SK-N-SH (cell line): ENCODE results near the gene UNC13D. TPM values are rescaled to one million over a fixed set of nuclear protein-coding genes. Genes with fewer than 3 reads are reported as not detected.

ENCODE experiments used
- CTCF ChIA-PET: fragments of 300-600, 350-600 bp; formaldehyde crosslinking; extraction: SDS; loops from one replicate; lab custom pipeline; 2021; lab: Yijun Ruan, JAX
- POLR2A ChIA-PET: fragments of 350-600 bp; sonication (Branson Sonifier 250); formaldehyde crosslinking; extraction: SDS; loops from one replicate; lab custom pipeline; 2020; ENCODE audit warnings: antibody characterized with exemption, inconsistent platforms; lab: Yijun Ruan, JAX
- DNase-seq: peaks from one replicate; pipeline ENCODE4 v3.0.0; 2012
- H2AFZ ChIP-seq: fragments of 200-600 bp; sonication (generic); 2 replicates; pipeline ENCODE4 v1.8.1; 2016; ENCODE audit warnings: antibody characterized with exemption, mild to moderate bottlenecking, low read depth
- H3F3A ChIP-seq: fragments of 200-600 bp; sonication (generic); replicated peaks from 2 replicates; pipeline ENCODE3; 2016; ENCODE audit warnings: antibody characterized with exemption, mild to moderate bottlenecking; ENCODE audit not compliant: insufficient read depth
- H3K27ac ChIP-seq, 2 experiments: fragments of 200-500 bp in 1 of 2; fragments of 200-600 bp in 1 of 2; sonication (Bioruptor generic) in 1 of 2; sonication (generic), shearing (Covaris generic) in 1 of 2; 2 replicates each; pipeline versions ENCODE4 v1.5.1 to v1.6.1; 2014 to 2016; ENCODE audit warnings: low read depth in 2 of 2, inconsistent platforms in 1 of 2, low read length in 1 of 2, mild to moderate bottlenecking in 1 of 2, mixed read lengths in 1 of 2
- H3K27me3 ChIP-seq: fragments of 200-600 bp; sonication (generic), shearing (Covaris generic); 2 replicates; pipeline ENCODE4 v1.6.1; 2016; ENCODE audit warnings: mixed run types; ENCODE audit not compliant: insufficient read depth
- H3K36me3 ChIP-seq, 2 experiments: fragments of 200-500 bp in 1 of 2; fragments of 200-600 bp in 1 of 2; sonication (Bioruptor generic) in 1 of 2; sonication (generic) in 1 of 2; replicated peaks in 1 of 2; 2 replicates each; pipeline versions ENCODE3 to v1.5.1; 2014 to 2016; ENCODE audit warnings: low read length in 1 of 2, mild to moderate bottlenecking in 1 of 2; ENCODE audit not compliant: insufficient read depth in 2 of 2, control insufficient read depth in 1 of 2
- H3K4me1 ChIP-seq, 2 experiments: fragments of 200-500 bp in 1 of 2; fragments of 200-600 bp in 1 of 2; sonication (Bioruptor generic) in 1 of 2; sonication (generic), shearing (Covaris generic) in 1 of 2; 2 replicates each; pipeline versions ENCODE4 v1.5.1 to v1.6.1; 2014 to 2016; ENCODE audit warnings: low read depth in 1 of 2, low read length in 1 of 2, mixed run types in 1 of 2; ENCODE audit not compliant: insufficient read depth in 2 of 2, control insufficient read depth in 1 of 2
- H3K4me2 ChIP-seq: fragments of 200-600 bp; sonication (generic), shearing (Covaris generic); 2 replicates; pipeline ENCODE4 v1.6.1; 2017; ENCODE audit warnings: mixed run types
- H3K4me3 ChIP-seq, 2 experiments: fragments of 200-500 bp in 1 of 2; fragments of 200-600 bp in 1 of 2; sonication (Bioruptor generic) in 1 of 2; sonication (generic), shearing (Covaris generic) in 1 of 2; 2 replicates each; pipeline versions ENCODE4 v1.5.1 to v1.8.1; 2014 to 2016; ENCODE audit warnings: low read depth in 2 of 2, inconsistent platforms in 1 of 2, low read length in 1 of 2, mild to moderate bottlenecking in 1 of 2, mixed read lengths in 1 of 2, moderate library complexity in 1 of 2
- H3K79me2 ChIP-seq: fragments of 200-600 bp; sonication (generic); 2 replicates; pipeline ENCODE4 v1.8.1; 2017; ENCODE audit warnings: mild to moderate bottlenecking; ENCODE audit not compliant: insufficient read depth
- H3K9ac ChIP-seq: fragments of 200-600 bp; sonication (generic); 2 replicates; pipeline ENCODE4 v1.6.1; 2017; ENCODE audit warnings: mixed run types
- H3K9me2 ChIP-seq: fragments of 200-600 bp; sonication (generic); 2 replicates; pipeline ENCODE4 v1.6.1; 2017; ENCODE audit warnings: mixed run types
- H3K9me3 ChIP-seq: fragments of 200-600 bp; sonication (generic); 2 replicates; pipeline ENCODE4 v1.6.1; 2017; ENCODE audit warnings: mixed run types, mild to moderate bottlenecking, moderate library complexity
- H4K20me1 ChIP-seq: fragments of 200-600 bp; sonication (generic); 2 replicates; pipeline ENCODE4 v1.6.1; 2017; ENCODE audit warnings: mild to moderate bottlenecking, mixed run types; ENCODE audit not compliant: insufficient read depth
- CHD2 ChIP-seq: fragments of 150-350 bp; IDR thresholded peaks from 2 replicates; pipeline ENCODE4 v1.6.1; 2018; ENCODE audit warnings: low read length; ENCODE audit not compliant: partially characterized antibody
- CTCF ChIP-seq: fragments of 200-600 bp; sonication (generic); IDR thresholded peaks from 2 replicates; pipeline ENCODE4 v1.6.1; 2017; ENCODE audit warnings: antibody characterized with exemption, mild to moderate bottlenecking, moderate library complexity
- EZH2phosphoT487 ChIP-seq: fragments of 200-600 bp; sonication (generic); IDR thresholded peaks from 2 replicates; pipeline ENCODE4 v1.6.1; 2017; ENCODE audit warnings: low read depth, mixed run types, mild to moderate bottlenecking, antibody characterized with exemption, moderate library complexity, borderline replicate concordance
- FOSL2 ChIP-seq: IDR thresholded peaks from 2 replicates; pipeline ENCODE4 v1.4.0; 2012; ENCODE audit warnings: low read depth, mild to moderate bottlenecking, moderate library complexity, borderline replicate concordance
- FOXM1 ChIP-seq: IDR thresholded peaks from 2 replicates; pipeline ENCODE4 v1.4.0; 2012; ENCODE audit warnings: low read depth, mild to moderate bottlenecking
- MEF2A ChIP-seq: IDR thresholded peaks from 2 replicates; pipeline ENCODE4 v1.4.0; 2012; ENCODE audit warnings: low read depth, borderline replicate concordance
- MXI1 ChIP-seq: IDR thresholded peaks from 2 replicates; pipeline ENCODE4 v1.6.1; 2012; ENCODE audit warnings: mild to moderate bottlenecking, low read depth, low read length, improper control_type of control experiment
- PBX3 ChIP-seq: IDR thresholded peaks from 2 replicates; pipeline ENCODE4; 2012
- POLR2AphosphoS5 ChIP-seq: IDR thresholded peaks from 2 replicates; pipeline ENCODE4 v1.6.1; 2012; ENCODE audit warnings: low read depth, low read length
- RAD21 ChIP-seq: IDR thresholded peaks from 2 replicates; pipeline ENCODE4 v1.6.1; 2012; ENCODE audit warnings: mild to moderate bottlenecking, low read length
- REST ChIP-seq: IDR thresholded peaks from 2 replicates; pipeline ENCODE4 v1.6.1; 2012; ENCODE audit warnings: mild to moderate bottlenecking, low read depth, low read length, moderate library complexity
- RXRA ChIP-seq: IDR thresholded peaks from 2 replicates; pipeline ENCODE4 v1.4.0; 2012; ENCODE audit warnings: low read depth, mild to moderate bottlenecking, borderline replicate concordance
- SIN3A ChIP-seq: IDR thresholded peaks from 2 replicates; pipeline ENCODE4 v1.6.1; 2012; ENCODE audit warnings: low read depth, mild to moderate bottlenecking, low read length, moderate library complexity, borderline replicate concordance
- SMC3 ChIP-seq: IDR thresholded peaks from 2 replicates; pipeline ENCODE4 v1.6.1; 2012; ENCODE audit warnings: low read depth, low read length, improper control_type of control experiment
- TAF1 ChIP-seq: IDR thresholded peaks from 2 replicates; pipeline ENCODE4 v1.6.1; 2012; ENCODE audit warnings: low read depth, mild to moderate bottlenecking, low read length, moderate library complexity, borderline replicate concordance
- TCF12 ChIP-seq: IDR thresholded peaks from 2 replicates; pipeline ENCODE4 v1.4.0; 2012
- TEAD4 ChIP-seq: IDR thresholded peaks from 2 replicates; pipeline ENCODE4 v1.4.0; 2012; ENCODE audit warnings: mild to moderate bottlenecking, borderline replicate concordance; ENCODE audit not compliant: insufficient read depth
- WGBS: methylation state at CpG from one replicate; pipeline ENCODE4 v1.1.6; 2017; ENCODE audit warnings: low lambda C conversion rate; 5-methylcytosine and 5-hydroxymethylcytosine counted together
- polyA plus RNA-seq, 3 experiments: library from polyadenylated mRNA; depleted of rRNA; stranded (reverse); fragments of >200 nt; gene quantifications; 2 replicates each; pipeline ENCODE4 v1.2.3, GENCODE V29; 2012

The UNC13D gene
- polyA plus RNA-seq, 1 of the 3 experiments (the other 2 are of a cell fraction), result 0.99 TPM

GRCh38 chr17:75856062-75856756, 12.0 kb upstream of the UNC13D start:
- Histone ChIP-seq H3K27me3 (no peaks in the 10 kb centered on the region), H3K36me3 (peaks cover 3 to 4% of the 10 kb centered on the region in 2 experiments), H3K9me2 (no peaks in the 10 kb centered on the region), H3K4me3 (peak overlapping the region; percentile 72 to 83), H2AFZ (peak overlapping the region; percentile 73), H3K79me2 (peaks cover 29% of the 10 kb centered on the region), H3K27ac (peak overlapping the region; percentile 84 to 88), H3K4me1 (peaks cover 12 to 19% of the 10 kb centered on the region in 2 experiments; a peak in 3 of 4 replicates), H4K20me1 (no peaks in the 10 kb centered on the region; the same call in 1 of the 2 replicates), H3K9me3 (no peaks in the 10 kb centered on the region), H3F3A (peaks cover 15% of the 10 kb centered on the region), H3K9ac (peak overlapping the region; percentile 78), H3K4me2 (peak overlapping the region; percentile 94)
- CTCF ChIA-PET, result interaction anchor here (0.7 to 6.9 kb wide), 37 partner anchors 10 to 424 kb away, joined by 3 to 79 read pairs (median 6); partner anchors contain the start of genes CDK3, EVPL, MRPL38 and TRIM47
- no peak for DNase-seq
- TF ChIP-seq TCF12, result no peak
- TF ChIP-seq SIN3A, result peak; percentile 48; the same call in 1 of the 2 replicates
- TF ChIP-seq MXI1, result peak; percentile 90
- TF ChIP-seq PBX3, result no peak
- TF ChIP-seq RAD21, result peak; percentile 58; the same call in 1 of the 2 replicates
- WGBS, result 3% methylated on average over 16 of the region's 24 CpGs
- POLR2A ChIA-PET, result interaction anchor here (0.5 to 2.4 kb wide), 12 partner anchors 11 to 587 kb away, joined by 3 to 31 read pairs (median 8); partner anchors contain the start of genes TRIM47, TRIM65, UNC13D and UNK

GRCh38 chr17:75855310-75856061, 11.3 kb upstream of the UNC13D start, which contains the start of gene WBP2:
Gene WBP2, minus strand, starts transcription at chr17:75855335. Its CDS starts 38 bp downstream, at chr17:75855297.
- H3K36me3 ChIP-seq, result peaks cover 7 to 11% of the 10 kb centered on the region in 2 experiments
- peak within 1 kb of the TSS; percentile 86 to 88 for H3K27ac ChIP-seq
- H2AFZ ChIP-seq, result peak within 1 kb of the TSS; percentile 73
- peak within 1 kb of the TSS; percentile 94 for H3K4me2 ChIP-seq
- peak within 1 kb of the TSS; percentile 78 for H3K9ac ChIP-seq
- H3K27me3 ChIP-seq, result no peaks in the 10 kb centered on the region
- no peaks in the 10 kb centered on the region for H3K9me2 ChIP-seq
- peaks cover 12 to 19% of the 10 kb centered on the region in 2 experiments; a peak in 3 of 4 replicates for H3K4me1 ChIP-seq
- no peaks in the 10 kb centered on the region; the same call in 1 of the 2 replicates for H4K20me1 ChIP-seq
- DNase-seq, result peak; percentile 97
- H3K79me2 ChIP-seq, result peaks cover 29% of the 10 kb centered on the region
- peak within 1 kb of the TSS; percentile 72 to 83 for H3K4me3 ChIP-seq
- H3F3A ChIP-seq, result peaks cover 15% of the 10 kb centered on the region
- ChIA-PET POLR2A (interaction anchor here (0.5 to 2.4 kb wide), 16 partner anchors 10 to 875 kb away, joined by 3 to 31 read pairs (median 6); partner anchors contain the start of genes TRIM47, TRIM65, UNC13D and UNK), CTCF (interaction anchor here (0.7 to 6.9 kb wide), 39 partner anchors 10 to 424 kb away, joined by 3 to 79 read pairs (median 6); partner anchors contain the start of genes ACOX1, CDK3, EVPL and MRPL38)
- H3K9me3 ChIP-seq, result no peaks in the 10 kb centered on the region
- 3% methylated on average over 32 of the region's 58 CpGs for WGBS
- TF ChIP-seq REST (no peak), RXRA (no peak), SIN3A (peak; percentile 80; the same call in 1 of the 2 replicates), FOSL2 (no peak), FOXM1 (no peak), EZH2phosphoT487 (no peak), MEF2A (no peak), POLR2AphosphoS5 (peak; percentile 98), SMC3 (0 out of 2 replicates have a peak, but pooled peaks have one; percentile 38), TAF1 (peak; percentile 77; the same call in 1 of the 2 replicates), CHD2 (peak; percentile 97), CTCF (peak; percentile 70), TEAD4 (no peak)
